Measurements from ENCODE around the gene FATE1. TPM values are rescaled to one million over a fixed set of nuclear protein-coding genes. Genes with fewer than 3 reads are reported as not detected.

FATE1 gene
- polyA plus RNA-seq, 1 donor from 2014 or later = not detected

- Histone ChIP-seq H3K9me3 (ENCODE audit: low read length) (no peaks in the 10 kb centered on the region), H3F3A (ENCODE audit: insufficient read depth, low read length, poor library complexity, severe bottlenecking) (no peaks in the 10 kb centered on the region), H3K27me3 (ENCODE audit: insufficient read depth, low read depth, low read length) (no peaks in the 10 kb centered on the region), H3K36me3 (ENCODE audit: insufficient read depth, low read length) (no peaks in the 10 kb centered on the region), H3K4me2 (ENCODE audit: low read length) (no peak overlapping the region), H4K20me1 (ENCODE audit: insufficient read depth) (no peaks in the 10 kb centered on the region), H3K9ac (ENCODE audit: low read length) (no peak overlapping the region), H2AFZ (ENCODE audit: low read depth, low read length) (no peak overlapping the region), H3K79me2 (replicated peaks; ENCODE audit: insufficient read depth, low read length) (no peaks in the 10 kb centered on the region), H3K9me2 (ENCODE audit: insufficient read depth, low read length) (no peaks in the 10 kb centered on the region), H3K27ac (ENCODE audit: low read length) (no peak overlapping the region), H3K4me3 (ENCODE audit: low read length) (no peak overlapping the region)
- no peak for TF ChIP-seq EZH2 (IDR thresholded peaks at IDR 0.05; ENCODE audit: borderline replicate concordance, insufficient read depth, low read length, poor library complexity, severe bottlenecking)
- no peak for TF ChIP-seq TAF1 (IDR thresholded peaks at IDR 0.05; ENCODE audit: low read depth)
- TF ChIP-seq REST (IDR thresholded peaks at IDR 0.05; ENCODE audit: borderline replicate concordance) = no peak
- TF ChIP-seq, protein P1, sequence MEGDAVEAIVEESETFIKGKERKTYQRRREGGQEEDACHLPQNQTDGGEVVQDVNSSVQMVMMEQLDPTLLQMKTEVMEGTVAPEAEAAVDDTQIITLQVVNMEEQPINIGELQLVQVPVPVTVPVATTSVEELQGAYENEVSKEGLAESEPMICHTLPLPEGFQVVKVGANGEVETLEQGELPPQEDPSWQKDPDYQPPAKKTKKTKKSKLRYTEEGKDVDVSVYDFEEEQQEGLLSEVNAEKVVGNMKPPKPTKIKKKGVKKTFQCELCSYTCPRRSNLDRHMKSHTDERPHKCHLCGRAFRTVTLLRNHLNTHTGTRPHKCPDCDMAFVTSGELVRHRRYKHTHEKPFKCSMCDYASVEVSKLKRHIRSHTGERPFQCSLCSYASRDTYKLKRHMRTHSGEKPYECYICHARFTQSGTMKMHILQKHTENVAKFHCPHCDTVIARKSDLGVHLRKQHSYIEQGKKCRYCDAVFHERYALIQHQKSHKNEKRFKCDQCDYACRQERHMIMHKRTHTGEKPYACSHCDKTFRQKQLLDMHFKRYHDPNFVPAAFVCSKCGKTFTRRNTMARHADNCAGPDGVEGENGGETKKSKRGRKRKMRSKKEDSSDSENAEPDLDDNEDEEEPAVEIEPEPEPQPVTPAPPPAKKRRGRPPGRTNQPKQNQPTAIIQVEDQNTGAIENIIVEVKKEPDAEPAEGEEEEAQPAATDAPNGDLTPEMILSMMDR (IDR thresholded peaks at IDR 0.05; ENCODE audit: poor library complexity, severe bottlenecking) = no peak
- TF ChIP-seq POLR2AphosphoS5 (IDR thresholded peaks at IDR 0.05) = no peak
- no peak for TF ChIP-seq RAD21 (conservative IDR thresholded peaks at IDR 0.05)
- TF ChIP-seq SMC3 (conservative IDR thresholded peaks at IDR 0.05; ENCODE audit: poor library complexity) = no peak
- no peak for TF ChIP-seq MXI1 (conservative IDR thresholded peaks at IDR 0.05; ENCODE audit: poor library complexity, severe bottlenecking)
- TF ChIP-seq EP300 (conservative IDR thresholded peaks at IDR 0.05; ENCODE audit: poor library complexity, severe bottlenecking) = no peak
Measured at GRCh38 chrX:151697522-151697921, 18.3 kb upstream of the FATE1 start.

- H3K9me2 ChIP-seq (ENCODE audit: insufficient read depth, low read length) = no peaks in the 10 kb centered on the region
- no peaks in the 10 kb centered on the region for H3K9me3 ChIP-seq (ENCODE audit: low read length)
- no peaks in the 10 kb centered on the region for H3F3A ChIP-seq (ENCODE audit: insufficient read depth, low read length, poor library complexity, severe bottlenecking)
- TF ChIP-seq POLR2AphosphoS5 (IDR thresholded peaks at IDR 0.05) (no peak), EP300 (conservative IDR thresholded peaks at IDR 0.05; ENCODE audit: poor library complexity, severe bottlenecking) (no peak), MXI1 (conservative IDR thresholded peaks at IDR 0.05; ENCODE audit: poor library complexity, severe bottlenecking) (no peak), REST (IDR thresholded peaks at IDR 0.05; ENCODE audit: borderline replicate concordance) (no peak), SMC3 (conservative IDR thresholded peaks at IDR 0.05; ENCODE audit: poor library complexity) (no peak), TAF1 (IDR thresholded peaks at IDR 0.05; ENCODE audit: low read depth) (no peak), EZH2 (IDR thresholded peaks at IDR 0.05; ENCODE audit: borderline replicate concordance, insufficient read depth, low read length, poor library complexity, severe bottlenecking) (no peak), RAD21 (conservative IDR thresholded peaks at IDR 0.05) (no peak)
- TF ChIP-seq, protein P1 (IDR thresholded peaks at IDR 0.05; ENCODE audit: poor library complexity, severe bottlenecking) = no peak
- H3K9ac ChIP-seq (ENCODE audit: low read length) = no peak overlapping the region
- H3K27me3 ChIP-seq (ENCODE audit: insufficient read depth, low read depth, low read length) = no peaks in the 10 kb centered on the region
- H3K4me3 ChIP-seq (ENCODE audit: low read length) = no peak overlapping the region
- no peak overlapping the region for H3K27ac ChIP-seq (ENCODE audit: low read length)
- no peaks in the 10 kb centered on the region for H4K20me1 ChIP-seq (ENCODE audit: insufficient read depth)
- no peaks in the 10 kb centered on the region for H3K79me2 ChIP-seq (replicated peaks; ENCODE audit: insufficient read depth, low read length)
- no peak overlapping the region for H3K4me2 ChIP-seq (ENCODE audit: low read length)
- H3K36me3 ChIP-seq (ENCODE audit: insufficient read depth, low read length) = no peaks in the 10 kb centered on the region
- no peak overlapping the region for H2AFZ ChIP-seq (ENCODE audit: low read depth, low read length)
Measured at GRCh38 chrX:151698485-151698884, 17.4 kb upstream of the FATE1 start.
